SK-N-SH treated with all-trans-retinoic acid at 6 μM for 48 hours (cell line): ENCODE data around the gene PLEKHG5.

Source experiments
- ATAC-seq: fragments of 200-7000 bp; cut with Tn5 transposase; 3 replicates; pipeline ENCODE4 v1.9.1; 2020; ENCODE audit warnings: mild to moderate bottlenecking, moderate library complexity
- ARNTL ChIP-seq: fragments of 450-650 bp; formaldehyde crosslinking; IDR thresholded peaks from 2 replicates; pipeline ENCODE4 v1.5.0; 2020; ENCODE audit warnings: low read depth, mild to moderate bottlenecking, moderate library complexity, borderline replicate concordance
- BACH2 ChIP-seq: fragments of 250-450 bp; sonication (Bioruptor Pico); IDR thresholded peaks from 2 replicates; pipeline ENCODE4 v1.9.0; 2021; ENCODE audit warnings: mild to moderate bottlenecking, borderline replicate concordance
- CSDC2 ChIP-seq: fragments of 250-450 bp; sonication (Bioruptor Pico); IDR thresholded peaks from 2 replicates; pipeline ENCODE4 v1.5.0; 2020; ENCODE audit warnings: mild to moderate bottlenecking, moderate library complexity
- ESRRG ChIP-seq: fragments of 250-450 bp; sonication (Bioruptor Pico); IDR thresholded peaks from 2 replicates; pipeline ENCODE4 v1.6.1; 2021; ENCODE audit warnings: mild to moderate bottlenecking
- GLIS3 ChIP-seq: fragments of 250-450 bp; sonication (Bioruptor Pico); IDR thresholded peaks from 2 replicates; pipeline ENCODE4 v1.5.0; 2020; ENCODE audit warnings: mild to moderate bottlenecking, moderate library complexity
- OSR1 ChIP-seq: fragments of 250-450 bp; sonication (Bioruptor Pico); IDR thresholded peaks from 2 replicates; pipeline ENCODE4 v1.8.0; 2022; ENCODE audit warnings: moderate library complexity, mild to moderate bottlenecking, inconsistent platforms
- PPARA ChIP-seq: fragments of 250-450 bp; sonication (Bioruptor Pico); IDR thresholded peaks from 2 replicates; pipeline ENCODE4 v1.5.0; 2020; ENCODE audit warnings: mild to moderate bottlenecking, borderline replicate concordance
- RARB ChIP-seq: fragments of 250-450 bp; sonication (Bioruptor Pico); IDR thresholded peaks from 2 replicates; pipeline ENCODE4 v1.8.0; 2021; ENCODE audit warnings: mild to moderate bottlenecking, moderate library complexity
- SNAI2 ChIP-seq: fragments of 250-450 bp; sonication (Bioruptor Pico); IDR thresholded peaks from 2 replicates; pipeline ENCODE4 v1.5.0; 2020; ENCODE audit warnings: mild to moderate bottlenecking, moderate library complexity
- TCF4 ChIP-seq: fragments of 250-450 bp; sonication (Bioruptor Pico); IDR thresholded peaks from 2 replicates; pipeline ENCODE4 v1.8.0; 2021; ENCODE audit warnings: mild to moderate bottlenecking, moderate library complexity, borderline replicate concordance
- TOX ChIP-seq: fragments of 250-450 bp; sonication (Bioruptor Pico); IDR thresholded peaks from 2 replicates; pipeline ENCODE4 v1.8.0; 2021; ENCODE audit warnings: mild to moderate bottlenecking, moderate library complexity, borderline replicate concordance
- TSHZ2 ChIP-seq: fragments of 250-450 bp; sonication (Bioruptor Pico); IDR thresholded peaks from 2 replicates; pipeline ENCODE4 v1.5.0; 2020; ENCODE audit warnings: mild to moderate bottlenecking, moderate library complexity
- ZC3H10 ChIP-seq: fragments of 250-450 bp; sonication (Bioruptor Pico); IDR thresholded peaks from 2 replicates; pipeline ENCODE4 v1.5.1; 2021; ENCODE audit warnings: mild to moderate bottlenecking, moderate library complexity
- ZFP30 ChIP-seq: fragments of 450-650 bp; formaldehyde crosslinking; IDR thresholded peaks from 2 replicates; pipeline ENCODE4 v1.5.0; 2022; ENCODE audit warnings: mild to moderate bottlenecking, moderate library complexity
- ZNF565 ChIP-seq: fragments of 450-650 bp; formaldehyde crosslinking; conservative IDR thresholded peaks from 2 replicates; pipeline ENCODE4 v1.5.0; 2020; ENCODE audit warnings: low read depth, mild to moderate bottlenecking, moderate library complexity
- ZNF70 ChIP-seq: fragments of 450-650 bp; formaldehyde crosslinking; IDR thresholded peaks from 2 replicates; pipeline ENCODE4 v1.5.0; 2020; ENCODE audit warnings: mild to moderate bottlenecking, moderate library complexity
- ZNF8 ChIP-seq: fragments of 450-650 bp; formaldehyde crosslinking; IDR thresholded peaks from 2 replicates; pipeline ENCODE4 v1.5.0; 2020; ENCODE audit warnings: mild to moderate bottlenecking, moderate library complexity
- TF ChIP-seq, protein P1 (sequence below): fragments of 250-450 bp; sonication (Bioruptor Pico); IDR thresholded peaks from 2 replicates; pipeline ENCODE4 v1.8.0; 2021; ENCODE audit warnings: low read depth, mild to moderate bottlenecking, moderate library complexity, borderline replicate concordance
- TF ChIP-seq, protein P2 (sequence below): fragments of 250-450 bp; sonication (Bioruptor Pico); IDR thresholded peaks from 2 replicates; pipeline ENCODE4 v1.8.0; 2020; ENCODE audit warnings: mild to moderate bottlenecking, moderate library complexity, borderline replicate concordance
- TF ChIP-seq, protein P3 (sequence below): fragments of 250-450 bp; sonication (Bioruptor Pico); IDR thresholded peaks from 2 replicates; pipeline ENCODE4 v1.5.1; 2021; ENCODE audit warnings: mild to moderate bottlenecking, moderate library complexity

Gene PLEKHG5

DNA sequence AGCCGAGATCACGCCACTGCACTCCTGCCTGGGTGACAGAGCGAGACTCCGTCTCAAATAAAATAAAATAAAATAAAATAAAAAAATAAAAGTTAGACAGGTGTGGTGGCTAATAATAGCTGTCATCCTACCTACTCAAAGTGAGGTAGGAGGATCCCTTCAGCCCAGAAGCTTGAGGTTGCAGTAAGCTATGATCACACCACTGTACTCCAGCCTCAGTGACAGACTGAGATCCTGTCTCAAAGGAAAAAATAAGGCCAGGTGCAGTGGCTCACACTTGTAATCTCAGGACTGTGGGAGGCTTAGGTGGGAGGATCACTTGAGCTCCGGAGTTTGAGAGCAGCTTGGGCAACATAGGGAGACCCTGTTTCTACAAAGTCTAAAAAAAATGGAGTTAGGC, 44.8 kb upstream of the PLEKHG5 start:
- ATAC-seq: no peak

DNA sequence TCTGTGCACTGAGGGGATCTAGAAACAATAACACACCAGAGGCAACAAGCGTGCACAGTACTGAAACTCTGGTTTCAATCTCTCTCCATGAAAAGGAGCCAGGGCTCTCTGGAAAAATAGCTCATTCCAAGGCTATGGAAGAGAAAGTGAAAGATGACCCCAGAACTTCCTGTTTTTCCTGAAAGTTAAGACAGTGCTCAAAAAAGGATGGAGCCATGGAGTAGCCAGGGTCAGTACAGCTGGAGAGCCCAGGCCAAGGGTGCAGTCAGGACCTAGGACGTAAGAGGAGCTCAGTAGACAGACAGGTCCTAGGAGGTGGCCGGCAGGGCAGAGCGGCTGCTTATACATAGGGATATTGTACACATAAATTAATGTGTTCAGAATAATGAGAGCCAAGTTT, 43.7 kb upstream of the PLEKHG5 start:
- TF ChIP-seq ESRRG (CRISPR knock-in tag) (no peak), OSR1 (no peak), ZNF565 (CRISPR knock-in tag) (no peak), BACH2 (no peak), PPARA (CRISPR knock-in tag) (no peak), SNAI2 (CRISPR knock-in tag) (no peak), TCF4 (CRISPR knock-in tag) (no peak), TSHZ2 (CRISPR knock-in tag) (no peak), CSDC2 (CRISPR knock-in tag) (no peak), ZFP30 (CRISPR knock-in tag) (no peak)
- TF ChIP-seq, protein P1, sequence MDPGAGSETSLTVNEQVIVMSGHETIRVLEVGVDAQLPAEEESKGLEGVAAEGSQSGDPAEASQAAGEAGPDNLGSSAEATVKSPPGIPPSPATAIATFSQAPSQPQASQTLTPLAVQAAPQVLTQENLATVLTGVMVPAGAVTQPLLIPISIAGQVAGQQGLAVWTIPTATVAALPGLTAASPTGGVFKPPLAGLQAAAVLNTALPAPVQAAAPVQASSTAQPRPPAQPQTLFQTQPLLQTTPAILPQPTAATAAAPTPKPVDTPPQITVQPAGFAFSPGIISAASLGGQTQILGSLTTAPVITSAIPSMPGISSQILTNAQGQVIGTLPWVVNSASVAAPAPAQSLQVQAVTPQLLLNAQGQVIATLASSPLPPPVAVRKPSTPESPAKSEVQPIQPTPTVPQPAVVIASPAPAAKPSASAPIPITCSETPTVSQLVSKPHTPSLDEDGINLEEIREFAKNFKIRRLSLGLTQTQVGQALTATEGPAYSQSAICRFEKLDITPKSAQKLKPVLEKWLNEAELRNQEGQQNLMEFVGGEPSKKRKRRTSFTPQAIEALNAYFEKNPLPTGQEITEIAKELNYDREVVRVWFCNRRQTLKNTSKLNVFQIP (CRISPR knock-in tag): no peak
- TF ChIP-seq, protein P2, sequence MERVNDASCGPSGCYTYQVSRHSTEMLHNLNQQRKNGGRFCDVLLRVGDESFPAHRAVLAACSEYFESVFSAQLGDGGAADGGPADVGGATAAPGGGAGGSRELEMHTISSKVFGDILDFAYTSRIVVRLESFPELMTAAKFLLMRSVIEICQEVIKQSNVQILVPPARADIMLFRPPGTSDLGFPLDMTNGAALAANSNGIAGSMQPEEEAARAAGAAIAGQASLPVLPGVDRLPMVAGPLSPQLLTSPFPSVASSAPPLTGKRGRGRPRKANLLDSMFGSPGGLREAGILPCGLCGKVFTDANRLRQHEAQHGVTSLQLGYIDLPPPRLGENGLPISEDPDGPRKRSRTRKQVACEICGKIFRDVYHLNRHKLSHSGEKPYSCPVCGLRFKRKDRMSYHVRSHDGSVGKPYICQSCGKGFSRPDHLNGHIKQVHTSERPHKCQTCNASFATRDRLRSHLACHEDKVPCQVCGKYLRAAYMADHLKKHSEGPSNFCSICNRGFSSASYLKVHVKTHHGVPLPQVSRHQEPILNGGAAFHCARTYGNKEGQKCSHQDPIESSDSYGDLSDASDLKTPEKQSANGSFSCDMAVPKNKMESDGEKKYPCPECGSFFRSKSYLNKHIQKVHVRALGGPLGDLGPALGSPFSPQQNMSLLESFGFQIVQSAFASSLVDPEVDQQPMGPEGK (CRISPR knock-in tag): no peak
- TF ChIP-seq, protein P3, sequence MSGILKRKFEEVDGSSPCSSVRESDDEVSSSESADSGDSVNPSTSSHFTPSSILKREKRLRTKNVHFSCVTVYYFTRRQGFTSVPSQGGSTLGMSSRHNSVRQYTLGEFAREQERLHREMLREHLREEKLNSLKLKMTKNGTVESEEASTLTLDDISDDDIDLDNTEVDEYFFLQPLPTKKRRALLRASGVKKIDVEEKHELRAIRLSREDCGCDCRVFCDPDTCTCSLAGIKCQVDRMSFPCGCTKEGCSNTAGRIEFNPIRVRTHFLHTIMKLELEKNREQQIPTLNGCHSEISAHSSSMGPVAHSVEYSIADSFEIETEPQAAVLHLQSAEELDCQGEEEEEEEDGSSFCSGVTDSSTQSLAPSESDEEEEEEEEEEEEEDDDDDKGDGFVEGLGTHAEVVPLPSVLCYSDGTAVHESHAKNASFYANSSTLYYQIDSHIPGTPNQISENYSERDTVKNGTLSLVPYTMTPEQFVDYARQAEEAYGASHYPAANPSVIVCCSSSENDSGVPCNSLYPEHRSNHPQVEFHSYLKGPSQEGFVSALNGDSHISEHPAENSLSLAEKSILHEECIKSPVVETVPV (CRISPR knock-in tag): no peak
- no peak for ATAC-seq

More for the DNA sequence above, 44.8 kb upstream of the PLEKHG5 start:
- TF ChIP-seq, protein P3 (CRISPR knock-in tag): no peak
- no peak for TF ChIP-seq PPARA (CRISPR knock-in tag)

DNA sequence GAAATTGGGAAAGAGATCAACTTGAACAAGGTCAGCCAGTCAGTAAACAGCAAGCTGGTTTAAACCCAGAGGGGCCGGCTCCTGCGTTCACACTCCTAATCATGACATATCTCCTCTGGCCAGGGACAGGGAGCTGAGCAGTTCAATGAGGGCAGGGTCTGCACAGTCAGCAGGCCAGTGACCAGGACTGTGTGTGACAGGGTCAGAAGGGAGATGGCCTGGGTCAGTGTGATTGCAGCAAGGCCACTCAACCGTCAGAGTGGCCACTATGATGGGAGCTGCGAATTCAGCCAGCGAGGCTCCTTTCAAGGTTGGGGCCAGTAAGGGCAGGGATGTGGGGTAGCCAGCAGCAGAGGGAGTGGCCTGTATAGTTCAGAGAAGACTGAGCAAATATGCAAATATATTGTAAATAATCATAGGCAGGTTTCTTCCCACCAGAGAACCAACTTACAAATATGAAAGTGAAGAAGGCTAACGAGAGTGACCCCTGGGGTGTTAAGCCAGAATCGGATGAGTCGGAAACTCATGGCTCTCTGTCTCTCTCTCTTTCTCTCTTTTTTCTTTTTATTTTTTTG, 42.9 kb upstream of the PLEKHG5 start:
- TF ChIP-seq, protein P2 (CRISPR knock-in tag): no peak
- TF ChIP-seq PPARA (CRISPR knock-in tag) (no peak), ZC3H10 (CRISPR knock-in tag) (no peak), CSDC2 (CRISPR knock-in tag) (no peak), TSHZ2 (CRISPR knock-in tag) (no peak), SNAI2 (CRISPR knock-in tag) (no peak), GLIS3 (CRISPR knock-in tag) (no peak), TCF4 (CRISPR knock-in tag) (no peak), ZNF70 (CRISPR knock-in tag) (no peak), ESRRG (CRISPR knock-in tag) (no peak), ZNF8 (CRISPR knock-in tag) (no peak), BACH2 (no peak), TOX (no peak), RARB (CRISPR knock-in tag) (no peak), ZNF565 (CRISPR knock-in tag) (no peak), ARNTL (CRISPR knock-in tag) (no peak), ZFP30 (CRISPR knock-in tag) (no peak)
- TF ChIP-seq, protein P3 (CRISPR knock-in tag): no peak
- no peak for ATAC-seq
